SK-N-MC (cell line): Measurements from ENCODE around the gene CRISP1.

ENCODE experiments used
- EZH2 ChIP-seq: fragments of 200-600 bp; sonication (generic); IDR thresholded peaks from one replicate; pipeline ENCODE4 v1.6.1; 2017; ENCODE audit warnings: antibody characterized with exemption
- FOXP2 ChIP-seq: optimal IDR thresholded peaks from 2 replicates; pipeline ENCODE3; 2011; ENCODE audit warnings: mild to moderate bottlenecking, moderate library complexity; ENCODE audit not compliant: insufficient read depth; ENCODE audit errors: extremely low read length, control extremely low read depth
- POLR2AphosphoS5 ChIP-seq: IDR thresholded peaks from 2 replicates; pipeline ENCODE4 v1.6.1; 2012; ENCODE audit warnings: mild to moderate bottlenecking, low read depth, low read length, borderline replicate concordance

DNA sequence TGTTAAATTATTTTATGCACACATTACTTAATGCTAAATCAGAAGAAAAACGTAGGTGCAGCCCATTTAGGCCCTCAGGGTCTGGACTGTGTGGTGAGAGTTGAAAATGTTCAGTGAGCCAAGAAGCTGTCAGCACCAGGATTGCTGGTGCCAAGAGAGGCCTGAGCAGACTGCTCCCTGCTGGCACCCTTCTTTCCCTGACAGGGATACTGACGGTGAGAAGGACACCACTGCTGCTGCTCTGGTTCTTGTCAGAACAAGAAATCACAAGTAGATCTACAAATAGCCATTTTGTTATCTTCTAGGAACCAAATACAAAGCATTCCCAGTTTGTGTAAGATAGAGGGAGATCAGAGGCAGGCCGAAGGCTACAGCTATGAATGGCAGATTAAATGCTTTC, 48.7 kb upstream of the CRISP1 start:
- TF ChIP-seq POLR2AphosphoS5 (peak; percentile 45; the same call in 1 of the 2 replicates), EZH2 (no peak), FOXP2 (peak; percentile 17)
